ENCODE data around the gene PATJ. TPM values are rescaled to one million over a fixed set of nuclear protein-coding genes. Genes with fewer than 3 reads are reported as not detected.
A peak's percentile ranks its signal among the peaks of the same experiment; 100 is the strongest.

Gene PATJ
- total RNA-seq, 1 experiment from 2014 or later, result 57.9 TPM

GRCh38 chr1:62198069-62198780, 455.9 kb downstream of the PATJ start (continued):
- peak; percentile 53; the same call in 1 of the 2 replicates for TF ChIP-seq ERG (CRISPR knock-in tag; IDR thresholded peaks at IDR 0.05)
- peak; percentile 79 for TF ChIP-seq EMX1 (CRISPR knock-in tag; IDR thresholded peaks at IDR 0.05)
- TF ChIP-seq ZNF281 (CRISPR knock-in tag; IDR thresholded peaks at IDR 0.05), result no peak
- TF ChIP-seq ZNF121 (CRISPR knock-in tag; IDR thresholded peaks at IDR 0.05), result no peak
- TF ChIP-seq ZNF396 (CRISPR knock-in tag; IDR thresholded peaks at IDR 0.05; ENCODE audit: borderline replicate concordance), result no peak
- TF ChIP-seq ZNF219 (CRISPR knock-in tag; IDR thresholded peaks at IDR 0.05; ENCODE audit: borderline replicate concordance), result no peak
- peak; percentile 81; the same call in 1 of the 2 replicates for TF ChIP-seq FOXP4 (CRISPR knock-in tag; IDR thresholded peaks at IDR 0.05)
- TF ChIP-seq NFE2L1 (CRISPR knock-in tag; IDR thresholded peaks at IDR 0.05), result no peak
- no peak; the same call in 1 of the 2 replicates for TF ChIP-seq AFF4 (CRISPR knock-in tag; IDR thresholded peaks at IDR 0.05; ENCODE audit: borderline replicate concordance)
- TF ChIP-seq, protein P1, sequence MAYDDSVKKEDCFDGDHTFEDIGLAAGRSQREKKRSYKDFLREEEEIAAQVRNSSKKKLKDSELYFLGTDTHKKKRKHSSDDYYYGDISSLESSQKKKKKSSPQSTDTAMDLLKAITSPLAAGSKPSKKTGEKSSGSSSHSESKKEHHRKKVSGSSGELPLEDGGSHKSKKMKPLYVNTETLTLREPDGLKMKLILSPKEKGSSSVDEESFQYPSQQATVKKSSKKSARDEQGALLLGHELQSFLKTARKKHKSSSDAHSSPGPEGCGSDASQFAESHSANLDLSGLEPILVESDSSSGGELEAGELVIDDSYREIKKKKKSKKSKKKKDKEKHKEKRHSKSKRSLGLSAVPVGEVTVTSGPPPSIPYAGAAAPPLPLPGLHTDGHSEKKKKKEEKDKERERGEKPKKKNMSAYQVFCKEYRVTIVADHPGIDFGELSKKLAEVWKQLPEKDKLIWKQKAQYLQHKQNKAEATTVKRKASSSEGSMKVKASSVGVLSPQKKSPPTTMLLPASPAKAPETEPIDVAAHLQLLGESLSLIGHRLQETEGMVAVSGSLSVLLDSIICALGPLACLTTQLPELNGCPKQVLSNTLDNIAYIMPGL (CRISPR knock-in tag; IDR thresholded peaks at IDR 0.05), result no peak
- TF ChIP-seq ZNF232 (CRISPR knock-in tag; IDR thresholded peaks at IDR 0.05), result no peak
- TF ChIP-seq, protein P2, sequence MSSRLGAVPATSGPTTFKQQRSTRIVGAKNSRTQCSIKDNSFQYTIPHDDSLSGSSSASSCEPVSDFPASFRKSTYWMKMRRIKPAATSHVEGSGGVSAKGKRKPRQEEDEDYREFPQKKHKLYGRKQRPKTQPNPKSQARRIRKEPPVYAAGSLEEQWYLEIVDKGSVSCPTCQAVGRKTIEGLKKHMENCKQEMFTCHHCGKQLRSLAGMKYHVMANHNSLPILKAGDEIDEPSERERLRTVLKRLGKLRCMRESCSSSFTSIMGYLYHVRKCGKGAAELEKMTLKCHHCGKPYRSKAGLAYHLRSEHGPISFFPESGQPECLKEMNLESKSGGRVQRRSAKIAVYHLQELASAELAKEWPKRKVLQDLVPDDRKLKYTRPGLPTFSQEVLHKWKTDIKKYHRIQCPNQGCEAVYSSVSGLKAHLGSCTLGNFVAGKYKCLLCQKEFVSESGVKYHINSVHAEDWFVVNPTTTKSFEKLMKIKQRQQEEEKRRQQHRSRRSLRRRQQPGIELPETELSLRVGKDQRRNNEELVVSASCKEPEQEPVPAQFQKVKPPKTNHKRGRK (CRISPR knock-in tag; IDR thresholded peaks at IDR 0.05; ENCODE audit: borderline replicate concordance), result no peak
- TF ChIP-seq TP53 (CRISPR knock-in tag; IDR thresholded peaks at IDR 0.05), result no peak
- no peak for TF ChIP-seq IRF2 (CRISPR knock-in tag; IDR thresholded peaks at IDR 0.05; ENCODE audit: borderline replicate concordance, low read depth)
- TF ChIP-seq ESRRA (CRISPR knock-in tag; IDR thresholded peaks at IDR 0.05; ENCODE audit: borderline replicate concordance), result no peak
- TF ChIP-seq FOXJ3 (CRISPR knock-in tag; IDR thresholded peaks at IDR 0.05; ENCODE audit: borderline replicate concordance), result no peak
- no peak; the same call in 1 of the 2 replicates for TF ChIP-seq ARID4B (CRISPR knock-in tag; IDR thresholded peaks at IDR 0.05; ENCODE audit: borderline replicate concordance)

Data from WTC11 (cell line).